NOMO-1 treated with dmso at 0.1 percent for 144 hours (cell line): ENCODE measurements around the gene ADAT1.

Source experiments
- DNase-seq: peaks from one replicate; lab custom pipeline; 2025; ENCODE audit not compliant: unreplicated experiment; lab: John Stamatoyannopoulos, UW

Gene ADAT1

DNA sequence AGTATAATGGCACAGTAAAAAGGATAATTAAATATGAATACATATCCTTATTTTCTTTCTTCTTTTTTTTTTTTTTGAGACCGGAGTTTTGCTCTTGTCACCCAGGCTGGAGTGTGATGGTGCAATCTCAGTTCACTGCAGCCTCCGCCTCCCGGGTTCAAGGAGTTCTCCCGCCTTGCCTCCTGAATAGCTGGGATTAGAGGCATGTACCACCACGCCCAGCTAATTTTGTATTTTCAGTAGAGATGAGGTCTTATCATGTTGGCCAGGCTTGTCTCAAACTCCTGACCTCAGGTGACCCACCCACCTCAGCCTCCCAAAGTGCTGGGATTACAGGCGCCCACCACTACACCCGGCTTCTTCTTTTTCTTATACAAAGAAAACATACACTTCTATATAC is 44.9 kb downstream of the ADAT1 start:
- no peak for DNase-seq

DNA sequence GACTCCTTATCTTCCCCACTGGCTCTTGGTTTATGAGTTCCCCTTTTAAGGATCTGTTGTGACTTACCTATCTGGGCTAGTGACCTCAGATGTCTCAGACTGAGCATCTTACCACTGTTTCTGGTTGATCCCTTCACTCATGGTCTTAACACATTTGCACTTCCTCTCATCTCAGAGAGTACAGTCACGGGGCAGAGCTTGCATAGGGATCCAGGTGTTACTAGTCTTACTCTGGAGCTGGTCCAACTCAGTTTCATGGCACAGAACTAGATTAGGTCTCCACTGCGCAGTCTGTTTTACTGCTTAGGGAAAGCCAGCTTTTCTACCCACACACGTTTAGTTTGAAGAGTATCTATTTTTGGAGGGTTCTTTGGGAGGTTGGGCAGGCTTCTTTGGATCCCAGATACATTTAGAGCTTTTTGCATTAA is 46.7 kb downstream of the ADAT1 start:
- DNase-seq = no peak

DNA sequence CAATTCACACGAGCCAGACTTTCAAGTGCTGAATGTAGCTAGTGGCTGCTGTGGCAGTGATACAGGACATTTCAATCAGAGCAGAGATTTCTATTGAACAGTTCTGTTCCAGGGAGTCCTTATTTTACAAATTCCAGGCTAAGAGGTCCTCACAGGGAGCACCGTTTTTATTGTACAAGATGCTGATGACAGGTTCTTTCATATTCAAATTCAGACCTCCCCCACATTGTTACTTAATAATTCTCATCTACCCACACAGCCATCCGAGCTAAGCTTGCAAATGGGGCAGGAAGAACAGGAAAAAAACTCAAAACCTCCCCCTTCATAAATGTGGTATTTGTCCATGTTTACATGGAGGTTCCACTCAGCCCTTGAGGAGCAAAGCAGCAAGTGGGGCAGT is 47.1 kb downstream of the ADAT1 start:
- no peak for DNase-seq

DNA sequence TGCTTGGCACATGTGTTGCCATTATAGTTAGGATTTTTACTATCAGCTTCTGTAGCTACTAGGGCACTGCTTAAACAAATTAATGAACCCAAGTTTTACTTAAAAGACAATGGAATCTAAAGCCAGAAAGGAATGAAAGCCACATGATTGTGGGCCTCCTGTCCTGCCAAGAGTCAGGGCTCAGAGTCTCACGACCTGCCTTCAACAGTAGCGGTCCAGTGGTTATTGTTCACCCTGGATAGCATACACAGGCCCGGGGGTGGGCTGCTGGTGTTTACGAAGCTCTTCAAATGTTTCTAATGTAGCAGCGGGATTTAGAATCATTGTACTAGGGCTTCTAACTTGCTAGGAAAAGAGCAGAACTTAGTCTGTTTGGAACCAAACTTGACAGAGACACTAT is 49.1 kb downstream of the ADAT1 start:
- DNase-seq = no peak

DNA sequence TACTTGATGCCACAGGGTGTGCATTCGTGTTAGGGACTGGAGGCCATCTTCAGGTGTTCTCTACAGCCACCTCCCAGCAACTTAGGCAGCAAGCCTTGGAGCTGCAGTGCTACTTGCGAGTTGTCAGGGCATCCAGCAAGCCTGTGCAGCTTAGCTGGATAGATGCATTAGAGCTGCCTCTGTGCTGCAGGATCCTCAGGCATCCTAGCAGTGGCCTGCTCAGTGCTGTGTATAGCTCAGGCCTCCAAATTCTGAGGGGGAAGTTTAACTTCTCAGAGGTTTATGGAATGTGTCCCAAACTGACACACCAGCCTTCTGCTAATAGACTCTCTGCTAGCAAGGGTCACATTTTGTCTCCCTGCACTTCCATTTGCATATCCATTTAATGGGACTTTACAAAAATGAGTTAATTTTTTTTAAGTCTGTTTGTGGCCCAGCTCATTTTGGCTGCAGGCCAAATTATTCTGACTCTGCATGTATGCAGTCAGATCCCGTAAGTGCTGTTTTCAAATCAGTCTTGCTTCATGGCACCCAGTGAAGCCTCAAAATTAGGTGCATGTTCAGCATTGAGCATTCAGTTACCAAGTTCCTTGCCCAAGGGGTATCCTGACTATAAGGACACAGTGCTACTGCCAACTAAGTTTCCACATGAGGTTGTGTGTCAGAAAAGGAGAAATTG is 50.1 kb downstream of the ADAT1 start:
- DNase-seq = no peak

DNA sequence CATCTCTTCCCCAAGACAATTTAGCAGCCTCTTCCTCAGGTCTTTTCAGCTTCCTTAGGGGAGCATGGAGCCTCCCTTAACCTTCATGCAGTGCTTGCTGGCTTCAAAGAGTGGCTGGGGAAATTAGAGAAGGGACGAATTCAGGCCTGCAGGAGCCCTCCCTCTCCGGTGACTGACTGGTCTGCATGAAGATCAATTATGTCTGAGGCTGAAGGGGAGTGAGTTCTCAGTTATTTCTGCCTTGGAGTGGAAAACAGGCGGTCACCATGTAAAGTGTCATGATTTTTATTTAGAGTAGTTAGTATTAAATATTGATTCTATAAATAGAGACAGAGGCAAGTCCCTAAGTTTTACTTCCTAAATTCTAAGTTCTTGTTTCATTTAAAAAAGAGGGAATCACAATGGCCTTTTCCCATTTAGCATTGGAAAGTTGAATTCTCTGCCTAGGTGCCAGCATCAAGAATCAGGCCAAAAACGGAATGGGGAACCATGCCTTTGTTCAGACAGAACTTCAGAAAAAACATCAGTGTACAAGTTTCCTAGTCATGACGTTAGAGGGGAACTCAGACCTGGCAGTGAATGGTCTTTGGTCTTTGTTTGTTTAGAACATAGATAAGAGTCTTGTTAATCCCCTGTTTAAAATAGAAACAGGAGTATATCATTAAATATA is 52.5 kb downstream of the ADAT1 start:
- peak; percentile 14 for DNase-seq

DNA sequence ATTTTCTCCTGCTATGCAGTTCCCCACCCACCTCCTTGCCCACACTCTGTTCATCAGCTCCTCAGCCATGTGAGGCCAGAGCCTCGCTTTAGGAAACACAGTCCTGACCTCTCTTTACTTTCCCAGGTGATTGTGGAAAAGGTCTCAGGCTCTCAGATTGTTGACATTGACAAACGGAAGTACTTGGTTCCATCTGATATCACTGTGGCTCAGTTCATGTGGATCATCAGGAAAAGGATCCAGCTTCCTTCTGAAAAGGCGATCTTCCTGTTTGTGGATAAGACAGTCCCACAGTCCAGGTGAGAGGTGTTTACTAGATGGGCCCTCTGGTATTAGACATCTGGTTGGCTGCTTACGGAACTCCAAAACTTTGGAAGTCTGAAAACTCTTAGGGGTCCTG is 55.2 kb downstream of the ADAT1 start:
- no peak for DNase-seq

DNA sequence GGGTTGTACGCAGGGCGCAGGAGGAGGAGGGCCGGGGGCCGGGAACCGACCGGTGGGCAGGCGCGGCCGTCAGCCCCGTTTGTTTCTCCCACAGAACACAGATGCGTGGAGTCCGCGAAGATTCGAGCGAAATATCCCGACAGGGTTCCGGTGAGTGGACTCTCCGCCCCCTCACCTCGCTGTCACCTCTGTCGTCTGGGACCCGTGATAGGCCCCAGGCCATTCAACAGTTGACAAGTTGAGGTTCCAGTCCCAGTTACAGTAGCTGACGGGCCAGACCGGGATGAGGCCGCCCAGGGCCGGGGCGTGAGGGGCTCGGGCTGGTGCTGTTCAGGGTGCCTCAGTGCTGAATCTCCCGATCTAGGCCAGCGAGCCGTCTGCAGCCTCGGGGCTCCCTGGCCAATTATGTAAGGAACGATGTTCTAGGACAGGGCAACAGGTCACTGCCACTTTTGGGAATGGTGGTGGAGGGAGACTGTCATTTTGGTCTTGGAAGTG is 56.3 kb downstream of the ADAT1 start:
- DNase-seq = no peak

DNA sequence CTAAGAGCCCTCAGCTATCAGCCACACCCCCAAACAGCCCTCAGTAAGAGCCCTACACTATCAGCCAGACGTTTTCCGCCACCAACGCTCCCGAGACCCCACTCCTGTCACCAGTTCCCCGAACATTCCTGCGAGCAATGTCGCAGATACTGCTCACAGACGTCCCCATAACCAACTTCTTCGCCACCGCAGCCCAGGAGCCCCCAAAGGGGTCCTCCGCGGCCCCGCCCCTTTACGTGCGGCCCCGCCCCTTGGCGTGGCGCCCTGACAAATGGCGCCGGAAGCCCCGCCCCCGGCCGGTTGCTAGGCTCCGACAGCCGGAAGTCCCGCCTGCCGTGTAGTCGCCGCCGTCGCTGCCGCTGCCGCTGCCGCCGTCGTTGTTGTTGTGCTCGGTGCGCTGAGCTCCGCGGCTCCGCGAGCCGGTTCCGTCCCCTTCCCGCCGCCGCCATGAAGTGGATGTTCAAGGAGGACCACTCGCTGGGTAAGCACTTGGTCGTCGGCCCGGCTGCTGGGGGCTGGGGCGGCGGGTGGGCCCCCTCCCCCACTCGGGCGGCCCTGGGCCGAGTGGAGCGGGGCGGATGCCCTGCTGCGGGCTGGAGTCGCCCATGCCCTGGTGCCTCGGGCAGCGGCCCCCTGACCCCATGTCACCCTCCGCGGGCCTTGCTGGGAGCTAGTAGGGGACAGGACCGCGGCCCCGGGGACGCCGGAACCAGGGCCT is 56.9 kb downstream of the ADAT1 start, which contains the start of gene GABARAPL2:
TSS of gene GABARAPL2 (plus strand) at position 340 of the 718 bp plus-strand sequence. CDS start at position 448, 108 bp downstream.
- peak; percentile 83 for DNase-seq

DNA sequence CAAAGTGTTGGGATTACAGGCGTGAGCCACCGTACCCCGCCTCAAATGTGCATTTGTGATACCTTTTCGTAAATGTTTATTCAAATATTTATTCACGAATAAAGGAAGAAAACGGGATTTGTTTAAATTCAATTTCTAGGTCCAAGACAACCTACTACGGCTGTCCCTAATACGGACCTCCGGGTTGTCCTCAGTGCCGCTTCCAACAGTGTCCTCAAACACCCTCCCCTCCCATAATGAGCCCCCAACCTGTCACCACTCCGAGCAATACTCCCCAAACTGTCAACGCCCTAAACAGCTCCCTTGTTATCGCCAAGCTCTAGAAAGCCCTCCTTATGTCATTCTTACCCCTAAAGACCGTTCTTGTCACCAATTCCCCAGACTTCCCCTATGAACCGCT is 57.4 kb downstream of the ADAT1 start:
- DNase-seq = no peak

DNA sequence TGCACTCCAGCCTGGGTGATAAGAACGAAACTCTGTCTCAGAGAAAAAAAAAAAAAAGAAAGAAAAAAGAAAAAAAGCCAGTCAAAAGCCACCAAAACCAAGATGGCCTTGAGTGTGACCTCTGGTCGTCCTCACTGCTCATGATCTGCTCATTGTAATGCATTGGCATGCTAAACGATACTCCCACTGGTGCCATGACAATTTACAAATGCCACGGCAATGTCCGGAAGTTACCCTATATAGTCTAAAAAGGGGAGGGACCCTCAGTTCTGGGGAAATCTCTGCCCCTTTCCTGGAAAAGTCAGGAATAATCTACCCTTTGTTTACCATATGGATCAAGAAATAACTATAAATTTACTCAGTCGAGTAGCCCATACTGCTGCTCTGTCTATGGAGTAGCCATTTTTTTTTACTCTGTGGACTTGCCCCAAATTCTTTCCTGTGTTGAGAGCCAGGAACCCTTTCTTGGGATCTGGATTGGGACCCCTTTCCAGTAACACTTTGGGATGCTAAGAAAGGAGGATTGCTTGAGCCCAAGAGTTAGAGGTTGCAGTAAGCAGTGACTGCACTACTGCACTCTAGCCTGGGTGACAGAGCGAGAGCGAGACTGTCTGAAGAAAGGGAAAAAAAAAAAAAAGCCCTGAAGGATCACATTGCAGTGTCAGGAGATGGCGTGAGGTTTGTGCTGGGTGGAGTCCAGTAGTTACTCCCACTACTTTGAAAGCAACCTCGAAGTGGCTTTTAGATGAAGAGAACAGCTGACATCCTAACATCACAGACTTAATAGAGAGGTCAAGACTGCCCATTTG is 63.3 kb downstream of the ADAT1 start:
- no peak for DNase-seq

DNA sequence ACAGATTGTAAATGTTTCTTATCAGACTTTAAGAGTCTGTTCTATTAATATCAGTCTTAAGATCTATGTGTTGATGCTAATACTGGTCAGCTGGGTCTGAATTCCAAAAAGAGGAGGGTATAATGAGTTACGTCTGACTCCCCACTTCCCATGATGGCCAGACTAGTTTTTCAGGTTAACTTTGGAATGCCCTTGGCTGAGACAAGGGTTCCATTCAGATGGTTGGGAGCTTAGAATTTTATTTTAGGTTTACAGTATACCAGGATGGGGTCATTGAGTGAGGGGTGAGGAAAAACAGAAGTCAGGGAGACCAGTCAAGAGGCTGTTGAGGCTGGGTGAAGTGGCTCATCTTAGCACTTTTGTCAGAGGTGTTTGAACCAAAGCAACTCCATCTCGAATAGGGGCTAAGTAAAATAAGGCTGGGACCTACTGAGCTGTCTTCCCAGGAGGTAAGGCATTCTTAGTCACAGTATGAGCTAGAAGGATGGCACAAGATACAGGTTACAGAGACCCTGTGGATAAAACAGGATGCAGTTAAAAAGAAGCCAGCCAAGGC is 64.2 kb downstream of the ADAT1 start:
- no peak for DNase-seq

DNA sequence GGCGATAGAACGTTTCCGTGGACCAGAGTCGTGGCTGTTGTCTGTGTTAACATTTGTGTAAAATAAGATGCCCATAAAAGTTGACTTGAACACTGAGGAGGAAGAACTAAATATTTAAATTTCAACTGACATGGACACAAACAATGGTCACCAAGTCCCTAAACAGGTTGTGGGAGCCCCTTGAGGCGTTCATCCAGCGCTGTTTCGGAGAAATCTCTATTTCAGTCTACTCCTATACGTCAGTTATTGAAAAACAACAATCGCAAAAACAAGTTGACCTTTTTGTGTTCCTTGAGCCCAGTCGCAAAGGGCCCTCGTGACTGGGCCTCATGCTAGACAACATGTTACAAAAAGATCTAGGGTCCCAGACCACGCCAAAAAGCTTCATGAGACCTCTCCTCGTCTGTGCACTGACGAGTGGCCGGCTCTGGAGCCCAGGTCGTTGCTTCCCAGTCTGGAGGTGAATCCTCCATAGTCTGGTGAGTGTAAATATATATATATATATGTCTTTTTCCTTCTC is 66.6 kb downstream of the ADAT1 start:
- no peak for DNase-seq

DNA sequence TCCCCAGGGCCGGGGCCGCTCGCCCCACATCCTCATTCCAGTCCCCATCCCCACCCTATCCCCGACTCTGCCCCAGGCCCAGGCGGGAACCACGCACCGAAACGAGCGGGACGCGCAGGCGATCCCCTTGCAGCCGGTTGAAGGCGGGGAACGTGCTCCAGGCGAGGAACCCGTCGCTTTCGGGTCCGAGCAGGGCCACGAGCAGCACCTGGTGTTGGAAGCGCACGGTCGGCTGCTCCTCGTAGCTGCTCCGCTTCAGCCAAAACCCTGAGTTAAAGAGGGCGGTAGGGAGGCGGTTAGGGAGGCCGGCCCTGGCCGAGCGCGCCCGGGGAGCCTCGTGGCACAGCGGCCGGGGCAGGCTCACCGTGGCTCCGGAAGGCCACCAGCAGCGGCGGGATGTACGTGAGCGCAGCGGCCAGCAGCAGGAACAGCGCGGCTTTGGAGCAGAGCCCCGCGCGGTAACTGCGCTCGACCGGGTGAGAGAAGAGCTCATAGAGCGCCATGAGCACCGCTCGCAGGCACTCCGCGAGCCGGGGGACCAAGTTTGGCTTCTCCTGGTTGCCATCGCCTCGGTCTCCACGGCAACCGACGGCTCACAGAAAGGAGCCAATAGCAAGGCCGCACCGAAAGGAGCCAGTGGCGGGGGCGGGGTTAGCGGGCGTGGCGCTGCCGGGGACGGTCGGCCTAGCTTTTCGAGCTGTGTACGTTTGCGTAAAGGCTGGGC is 67.2 kb downstream of the ADAT1 start, which contains the start of gene TMEM231:
TSS of gene TMEM231 (minus strand) at position 546 of the 724 bp plus-strand sequence. CDS start at position 503, 43 bp downstream.
- peak; percentile 85 for DNase-seq

DNA sequence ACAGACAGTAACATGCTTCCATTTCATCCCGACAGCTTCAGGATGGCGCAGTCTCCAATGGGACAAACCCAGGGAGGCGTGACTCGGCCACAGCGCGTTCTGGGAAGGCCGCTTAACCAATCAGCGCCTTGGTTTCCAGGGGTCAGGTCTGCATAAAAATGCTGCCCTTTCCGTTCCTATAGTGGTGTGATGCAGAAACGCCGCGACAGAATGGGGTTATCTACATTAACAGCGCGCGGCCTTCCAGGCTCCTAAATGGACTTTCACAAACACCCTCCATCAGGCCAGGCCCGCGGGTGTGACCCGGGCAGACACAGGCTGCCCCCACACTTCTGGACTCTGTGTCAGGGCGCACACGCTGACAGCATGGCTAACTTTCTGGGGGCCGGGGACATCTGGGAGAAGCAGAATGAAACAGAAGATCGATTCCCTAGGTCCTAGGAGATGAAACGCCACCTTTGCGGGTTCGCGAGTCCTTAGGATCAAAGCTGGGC is 67.8 kb downstream of the ADAT1 start:
- no peak for DNase-seq

DNA sequence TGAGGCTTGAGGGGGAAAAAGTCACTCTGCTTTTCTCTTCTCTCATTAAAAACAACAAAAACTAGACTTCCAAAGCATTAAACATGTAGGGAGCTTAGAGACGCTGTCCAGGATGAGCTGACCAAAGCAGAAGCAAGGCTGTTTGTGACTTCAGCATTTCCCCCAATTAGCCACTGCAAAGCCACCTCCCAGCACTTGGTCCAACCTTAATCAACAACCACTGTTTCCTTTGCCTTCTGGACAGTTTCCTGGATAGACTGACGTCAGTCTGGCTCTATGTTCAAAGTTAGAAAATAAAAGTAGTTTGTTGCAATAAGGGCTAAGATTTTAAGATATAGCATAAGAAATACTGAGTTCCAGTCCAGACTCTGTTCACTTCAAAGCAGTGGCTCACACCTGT is 70.1 kb downstream of the ADAT1 start:
- no peak for DNase-seq

DNA sequence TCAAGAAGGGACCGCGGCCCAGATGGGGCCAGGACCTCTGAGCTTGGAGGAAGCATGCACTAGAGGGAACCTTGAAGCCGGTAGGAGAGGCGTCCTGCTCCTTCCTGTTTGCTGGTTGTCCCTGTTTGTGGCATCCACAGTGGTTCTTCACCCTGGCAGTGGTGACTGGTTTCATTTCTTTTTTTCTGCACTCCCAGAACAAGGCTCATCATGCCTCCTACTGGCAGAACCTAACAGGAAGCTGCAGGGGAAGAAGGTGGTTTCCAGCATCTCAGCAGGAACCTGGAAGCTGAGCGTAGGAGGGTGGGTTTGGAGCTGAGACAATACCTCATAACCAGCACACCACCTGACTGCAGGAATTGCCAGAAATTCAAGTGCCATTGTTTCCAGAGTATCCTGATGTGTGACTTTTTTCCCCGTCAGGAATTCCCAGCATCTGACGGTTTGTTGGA is 72.8 kb downstream of the ADAT1 start:
- peak; percentile 88 for DNase-seq
